Esophagus squamous epithelium (tissue), 4 donors: ENCODE data around the gene PDSS2.

Experiments used
- POLR2A ChIP-seq, 4 donors: fragments of 450-650 bp; IDR thresholded peaks; one replicate each; pipeline ENCODE4 v1.6.1; 2017; ENCODE audit warnings: antibody characterized with exemption in 4 of 4, mild to moderate bottlenecking in 4 of 4, moderate library complexity in 3 of 4
- TF ChIP-seq, protein P1 (sequence below), 6 experiments: fragments of 450-650 bp in 4 of 6; fragments of 200-600 bp in 2 of 6; sonication (generic) in 2 of 6; IDR thresholded peaks; one replicate each; pipeline ENCODE4 v1.5.1; 2016 to 2019; ENCODE audit warnings: antibody characterized with exemption in 6 of 6, mild to moderate bottlenecking in 4 of 6, moderate library complexity in 4 of 6

GRCh38 chr6:107248147-107248546 lies 211.2 kb downstream of the PDSS2 start:
- no peak for TF ChIP-seq POLR2A (IDR thresholded peaks at IDR 0.05)
- TF ChIP-seq, protein P1, sequence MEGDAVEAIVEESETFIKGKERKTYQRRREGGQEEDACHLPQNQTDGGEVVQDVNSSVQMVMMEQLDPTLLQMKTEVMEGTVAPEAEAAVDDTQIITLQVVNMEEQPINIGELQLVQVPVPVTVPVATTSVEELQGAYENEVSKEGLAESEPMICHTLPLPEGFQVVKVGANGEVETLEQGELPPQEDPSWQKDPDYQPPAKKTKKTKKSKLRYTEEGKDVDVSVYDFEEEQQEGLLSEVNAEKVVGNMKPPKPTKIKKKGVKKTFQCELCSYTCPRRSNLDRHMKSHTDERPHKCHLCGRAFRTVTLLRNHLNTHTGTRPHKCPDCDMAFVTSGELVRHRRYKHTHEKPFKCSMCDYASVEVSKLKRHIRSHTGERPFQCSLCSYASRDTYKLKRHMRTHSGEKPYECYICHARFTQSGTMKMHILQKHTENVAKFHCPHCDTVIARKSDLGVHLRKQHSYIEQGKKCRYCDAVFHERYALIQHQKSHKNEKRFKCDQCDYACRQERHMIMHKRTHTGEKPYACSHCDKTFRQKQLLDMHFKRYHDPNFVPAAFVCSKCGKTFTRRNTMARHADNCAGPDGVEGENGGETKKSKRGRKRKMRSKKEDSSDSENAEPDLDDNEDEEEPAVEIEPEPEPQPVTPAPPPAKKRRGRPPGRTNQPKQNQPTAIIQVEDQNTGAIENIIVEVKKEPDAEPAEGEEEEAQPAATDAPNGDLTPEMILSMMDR (IDR thresholded peaks at IDR 0.05) = no peak
